Suprapubic skin (tissue), 4 donors: Measurements from ENCODE around the gene C19orf73. TPM values are rescaled to one million over a fixed set of nuclear protein-coding genes. Genes with fewer than 3 reads are reported as not detected.

ENCODE experiments used
- DNase-seq, 2 donors: peaks; one replicate each; pipeline ENCODE4 v3.0.0-alpha.2; 2019; ENCODE audit warnings: low spot score in 2 of 2
- H3K27ac ChIP-seq: fragments of 200-600 bp; sonication (generic); one replicate; pipeline ENCODE4 v1.5.1; 2019
- H3K27me3 ChIP-seq: fragments of 200-600 bp; sonication (generic); one replicate; pipeline ENCODE4 v1.5.1; 2019
- H3K36me3 ChIP-seq: fragments of 200-600 bp; sonication (generic); one replicate; pipeline ENCODE4 v1.5.1; 2019
- H3K4me1 ChIP-seq: fragments of 200-600 bp; sonication (generic); one replicate; pipeline ENCODE4 v1.5.1; 2019
- H3K4me3 ChIP-seq: fragments of 200-600 bp; sonication (generic); one replicate; pipeline ENCODE4 v1.5.1; 2019; ENCODE audit warnings: mild to moderate bottlenecking
- H3K9me3 ChIP-seq: fragments of 200-600 bp; sonication (generic); one replicate; pipeline ENCODE4 v1.5.1; 2019
- EP300 ChIP-seq: sonication (generic); formaldehyde crosslinking; IDR thresholded peaks from one replicate; pipeline ENCODE4 v1.6.1; 2017; ENCODE audit warnings: antibody characterized with exemption
- POLR2A ChIP-seq, 2 donors: fragments of 450-650 bp; IDR thresholded peaks; one replicate each; pipeline ENCODE4 v1.6.1; 2017; ENCODE audit warnings: antibody characterized with exemption in 2 of 2, mild to moderate bottlenecking in 2 of 2, moderate library complexity in 2 of 2
- POLR2AphosphoS5 ChIP-seq, 3 donors: sonication (generic); formaldehyde crosslinking; IDR thresholded peaks; one replicate each; pipeline ENCODE4 v1.6.1; 2017; ENCODE audit warnings: antibody characterized with exemption in 3 of 3
- WGBS: methylation state at CpG from one replicate; pipeline ENCODE4 v1.1.5; 2018; 5-methylcytosine and 5-hydroxymethylcytosine counted together
- total RNA-seq, 4 donors: library from RNA; depleted of rRNA; stranded (reverse); fragments of >200 nt; gene quantifications; one replicate each; pipeline ENCODE4 v1.1.0, GENCODE V29; 2016
- TF ChIP-seq, protein P1 (sequence below), 2 donors: fragments of 200-600 bp in 1 of 2; fragments of 450-650 bp in 1 of 2; sonication (generic) in 1 of 2; IDR thresholded peaks; one replicate each; pipeline ENCODE4 v1.5.1; 2016 to 2019; ENCODE audit warnings: antibody characterized with exemption in 2 of 2, mild to moderate bottlenecking in 1 of 2, moderate library complexity in 1 of 2

C19orf73 gene
- total RNA-seq, 4 donors from 2014 or later: 5.2 to 9.3 (median 5.9) TPM; not detected in 1

DNA sequence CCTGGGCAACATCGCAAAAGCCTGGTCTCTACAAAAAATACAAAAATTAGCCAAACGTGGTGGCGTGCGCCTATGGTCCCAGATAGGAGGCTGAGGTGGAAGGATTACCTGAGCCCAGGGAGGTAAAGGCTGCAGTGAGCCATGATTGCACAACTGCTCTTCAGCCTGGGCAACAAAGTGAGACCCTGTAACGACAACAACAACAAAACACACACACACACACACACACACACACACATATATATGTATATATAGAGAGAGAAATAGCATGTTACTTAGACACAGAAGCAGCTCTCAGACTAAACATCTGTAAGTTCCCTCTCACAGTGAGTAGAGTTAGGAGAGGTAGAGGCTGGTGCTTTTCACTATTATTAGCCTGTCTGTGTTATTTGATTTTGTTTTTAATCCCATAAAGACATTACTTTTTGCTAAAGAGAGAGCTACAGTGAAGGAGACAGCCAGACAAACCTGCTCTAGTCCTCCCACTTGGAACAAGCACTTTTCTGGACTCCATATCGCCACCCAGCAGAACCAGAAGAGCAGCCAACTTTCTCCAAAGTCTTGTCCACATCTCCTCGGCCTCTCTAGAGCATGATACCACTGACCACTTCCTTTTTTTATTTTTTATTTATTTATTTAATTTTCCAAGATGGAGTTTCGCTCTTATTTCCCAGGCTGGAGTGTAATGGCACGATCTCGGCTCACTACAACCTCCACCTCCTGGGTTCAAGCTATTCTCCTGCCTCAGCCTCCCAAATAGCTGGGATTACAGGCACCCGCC, 7.5 kb downstream of the C19orf73 start:
- Histone ChIP-seq H3K36me3 (peaks cover 28% of the 10 kb centered on the region), H3K4me1 (peaks cover 32% of the 10 kb centered on the region), H3K27ac (no peak overlapping the region), H3K4me3 (no peak overlapping the region), H3K9me3 (no peaks in the 10 kb centered on the region), H3K27me3 (no peaks in the 10 kb centered on the region)
- WGBS: 79% methylated on average over 11 of the region's 11 CpGs
- no peak for TF ChIP-seq EP300
- no peak for TF ChIP-seq POLR2A (IDR thresholded peaks at IDR 0.05)
- TF ChIP-seq, protein P1, sequence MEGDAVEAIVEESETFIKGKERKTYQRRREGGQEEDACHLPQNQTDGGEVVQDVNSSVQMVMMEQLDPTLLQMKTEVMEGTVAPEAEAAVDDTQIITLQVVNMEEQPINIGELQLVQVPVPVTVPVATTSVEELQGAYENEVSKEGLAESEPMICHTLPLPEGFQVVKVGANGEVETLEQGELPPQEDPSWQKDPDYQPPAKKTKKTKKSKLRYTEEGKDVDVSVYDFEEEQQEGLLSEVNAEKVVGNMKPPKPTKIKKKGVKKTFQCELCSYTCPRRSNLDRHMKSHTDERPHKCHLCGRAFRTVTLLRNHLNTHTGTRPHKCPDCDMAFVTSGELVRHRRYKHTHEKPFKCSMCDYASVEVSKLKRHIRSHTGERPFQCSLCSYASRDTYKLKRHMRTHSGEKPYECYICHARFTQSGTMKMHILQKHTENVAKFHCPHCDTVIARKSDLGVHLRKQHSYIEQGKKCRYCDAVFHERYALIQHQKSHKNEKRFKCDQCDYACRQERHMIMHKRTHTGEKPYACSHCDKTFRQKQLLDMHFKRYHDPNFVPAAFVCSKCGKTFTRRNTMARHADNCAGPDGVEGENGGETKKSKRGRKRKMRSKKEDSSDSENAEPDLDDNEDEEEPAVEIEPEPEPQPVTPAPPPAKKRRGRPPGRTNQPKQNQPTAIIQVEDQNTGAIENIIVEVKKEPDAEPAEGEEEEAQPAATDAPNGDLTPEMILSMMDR (IDR thresholded peaks at IDR 0.05): no peak
- TF ChIP-seq POLR2AphosphoS5 (IDR thresholded peaks at IDR 0.05): no peak
- DNase-seq: no peak

GRCh38 chr19:49110567-49110966, 8.4 kb downstream of the C19orf73 start:
- Histone ChIP-seq H3K27ac (no peak overlapping the region), H3K4me1 (peaks cover 30% of the 10 kb centered on the region), H3K9me3 (no peaks in the 10 kb centered on the region), H3K27me3 (no peaks in the 10 kb centered on the region), H3K4me3 (no peak overlapping the region), H3K36me3 (peaks cover 37% of the 10 kb centered on the region)
- DNase-seq: no peak
- 33% methylated on average over 3 of the region's 3 CpGs for WGBS
- no peak for TF ChIP-seq EP300
- no peak for TF ChIP-seq POLR2A (IDR thresholded peaks at IDR 0.05)
- TF ChIP-seq, protein P1 (IDR thresholded peaks at IDR 0.05): no peak
- TF ChIP-seq POLR2AphosphoS5 (IDR thresholded peaks at IDR 0.05): no peak

GRCh38 chr19:49109569-49110233, 9.2 kb downstream of the C19orf73 start:
- 72% methylated on average over 8 of the region's 8 CpGs for WGBS
- H3K4me3 ChIP-seq: no peak overlapping the region
- peaks cover 45% of the 10 kb centered on the region for H3K36me3 ChIP-seq
- H3K4me1 ChIP-seq: peaks cover 23% of the 10 kb centered on the region
- no peaks in the 10 kb centered on the region for H3K27me3 ChIP-seq
- H3K9me3 ChIP-seq: no peaks in the 10 kb centered on the region
- no peak for DNase-seq
- H3K27ac ChIP-seq: no peak overlapping the region
- TF ChIP-seq, protein P1 (IDR thresholded peaks at IDR 0.05): no peak

DNA sequence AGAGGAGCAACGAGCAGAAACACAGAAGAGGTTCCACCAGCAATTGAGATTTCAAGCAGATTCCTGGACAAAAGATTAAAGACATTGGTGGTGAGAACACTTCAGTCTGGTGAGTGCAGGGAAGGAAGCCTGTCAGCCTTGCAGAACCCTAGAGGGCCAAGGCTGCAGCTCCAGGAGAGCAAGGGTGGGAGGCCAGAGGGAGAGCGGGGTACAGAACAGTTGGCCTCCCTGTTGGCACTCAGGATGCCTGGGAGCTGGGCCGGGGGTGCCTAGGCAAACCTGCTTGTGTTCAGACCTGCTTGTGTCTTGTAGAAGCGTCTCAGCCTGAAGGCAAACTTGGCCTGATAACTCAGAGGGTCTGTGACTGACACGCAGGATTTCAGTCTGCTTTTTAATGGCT, 9.9 kb downstream of the C19orf73 start:
- H3K36me3 ChIP-seq: peaks cover 52% of the 10 kb centered on the region
- no peaks in the 10 kb centered on the region for H3K27me3 ChIP-seq
- TF ChIP-seq, protein P1 (IDR thresholded peaks at IDR 0.05): no peak
- TF ChIP-seq POLR2A (IDR thresholded peaks at IDR 0.05) (no peak), POLR2AphosphoS5 (IDR thresholded peaks at IDR 0.05) (no peak), EP300 (no peak)
- no peaks in the 10 kb centered on the region for H3K9me3 ChIP-seq
- H3K4me3 ChIP-seq: no peak overlapping the region
- DNase-seq: no peak
- WGBS: 70% methylated on average over 5 of the region's 5 CpGs
- no peak overlapping the region for H3K27ac ChIP-seq
- peaks cover 21% of the 10 kb centered on the region for H3K4me1 ChIP-seq
